ENCODE measurements around the gene SOX8.

The SOX8 gene

GRCh38 chr16:1011316-1012082, 29.9 kb downstream of the SOX8 start:
- H3K9ac ChIP-seq (ENCODE audit: low read depth, low read length), result no peak overlapping the region
- H3K4me3 ChIP-seq (ENCODE audit: low read length), result no peak overlapping the region
- no peaks in the 10 kb centered on the region for H3K36me3 ChIP-seq (ENCODE audit: insufficient read depth, low read length)
- H3K27me3 ChIP-seq (ENCODE audit: control insufficient read depth, insufficient read depth, low read length), result peaks cover 25% of the 10 kb centered on the region
- no peaks in the 10 kb centered on the region for H3K9me3 ChIP-seq (replicated peaks; ENCODE audit: low read length)
- peaks cover 8% of the 10 kb centered on the region for H3K4me1 ChIP-seq (ENCODE audit: control insufficient read depth, insufficient read depth, low read length)
- H3K4me2 ChIP-seq (ENCODE audit: low read length), result no peak overlapping the region

GRCh38 chr16:1012135-1012534, 30.6 kb downstream of the SOX8 start:
- Histone ChIP-seq H3K4me1 (ENCODE audit: control insufficient read depth, insufficient read depth, low read length) (peaks cover 8% of the 10 kb centered on the region), H3K27me3 (ENCODE audit: control insufficient read depth, insufficient read depth, low read length) (peaks cover 25% of the 10 kb centered on the region), H3K4me3 (ENCODE audit: low read length) (no peak overlapping the region), H3K4me2 (ENCODE audit: low read length) (no peak overlapping the region), H3K9me3 (replicated peaks; ENCODE audit: low read length) (no peaks in the 10 kb centered on the region), H3K36me3 (ENCODE audit: insufficient read depth, low read length) (no peaks in the 10 kb centered on the region), H3K9ac (ENCODE audit: low read depth, low read length) (no peak overlapping the region)

GRCh38 chr16:1012722-1013592, 31.4 kb downstream of the SOX8 start:
- no peak overlapping the region for H3K4me2 ChIP-seq (ENCODE audit: low read length)
- H3K9ac ChIP-seq (ENCODE audit: low read depth, low read length), result no peak overlapping the region
- H3K4me3 ChIP-seq (ENCODE audit: low read length), result no peak overlapping the region
- H3K9me3 ChIP-seq (replicated peaks; ENCODE audit: low read length), result no peaks in the 10 kb centered on the region
- H3K4me1 ChIP-seq (ENCODE audit: control insufficient read depth, insufficient read depth, low read length), result peaks cover 8% of the 10 kb centered on the region
- peaks cover 21% of the 10 kb centered on the region for H3K27me3 ChIP-seq (ENCODE audit: control insufficient read depth, insufficient read depth, low read length)
- H3K36me3 ChIP-seq (ENCODE audit: insufficient read depth, low read length), result no peaks in the 10 kb centered on the region

GRCh38 chr16:1013593-1013900, 32.0 kb downstream of the SOX8 start:
- no peak overlapping the region for H3K9ac ChIP-seq (ENCODE audit: low read depth, low read length)
- H3K4me1 ChIP-seq (ENCODE audit: control insufficient read depth, insufficient read depth, low read length), result peaks cover 8% of the 10 kb centered on the region
- H3K4me3 ChIP-seq (ENCODE audit: low read length), result no peak overlapping the region
- no peaks in the 10 kb centered on the region for H3K9me3 ChIP-seq (replicated peaks; ENCODE audit: low read length)
- H3K36me3 ChIP-seq (ENCODE audit: insufficient read depth, low read length), result no peaks in the 10 kb centered on the region
- peaks cover 16% of the 10 kb centered on the region for H3K27me3 ChIP-seq (ENCODE audit: control insufficient read depth, insufficient read depth, low read length)
- no peak overlapping the region for H3K4me2 ChIP-seq (ENCODE audit: low read length)

- H3K27me3 ChIP-seq (ENCODE audit: control insufficient read depth, insufficient read depth, low read length), result peaks cover 14% of the 10 kb centered on the region
- no peaks in the 10 kb centered on the region for H3K36me3 ChIP-seq (ENCODE audit: insufficient read depth, low read length)
- H3K9ac ChIP-seq (ENCODE audit: low read depth, low read length), result no peak overlapping the region
- H3K4me1 ChIP-seq (ENCODE audit: control insufficient read depth, insufficient read depth, low read length), result peaks cover 13% of the 10 kb centered on the region
- H3K4me3 ChIP-seq (ENCODE audit: low read length), result no peak overlapping the region
- no peak overlapping the region for H3K4me2 ChIP-seq (ENCODE audit: low read length)
- H3K9me3 ChIP-seq (replicated peaks; ENCODE audit: low read length), result no peaks in the 10 kb centered on the region
Measured at GRCh38 chr16:1014221-1014620, 32.7 kb downstream of the SOX8 start.

- Histone ChIP-seq H3K4me1 (ENCODE audit: control insufficient read depth, insufficient read depth, low read length) (peaks cover 20% of the 10 kb centered on the region), H3K9me3 (replicated peaks; ENCODE audit: low read length) (no peaks in the 10 kb centered on the region), H3K4me2 (ENCODE audit: low read length) (no peak overlapping the region), H3K4me3 (ENCODE audit: low read length) (no peak overlapping the region), H3K36me3 (ENCODE audit: insufficient read depth, low read length) (no peaks in the 10 kb centered on the region), H3K27me3 (ENCODE audit: control insufficient read depth, insufficient read depth, low read length) (peaks cover 14% of the 10 kb centered on the region), H3K9ac (ENCODE audit: low read depth, low read length) (no peak overlapping the region)
Measured at GRCh38 chr16:1014771-1015495, 33.4 kb downstream of the SOX8 start.

- no peaks in the 10 kb centered on the region for H3K36me3 ChIP-seq (ENCODE audit: insufficient read depth, low read length)
- peaks cover 23% of the 10 kb centered on the region for H3K4me1 ChIP-seq (ENCODE audit: control insufficient read depth, insufficient read depth, low read length)
- peak overlapping the region; percentile 60 for H3K4me3 ChIP-seq (ENCODE audit: low read length)
- peak overlapping the region; percentile 43 for H3K9ac ChIP-seq (ENCODE audit: low read depth, low read length)
- peaks cover 4% of the 10 kb centered on the region for H3K27me3 ChIP-seq (ENCODE audit: control insufficient read depth, insufficient read depth, low read length)
- no peaks in the 10 kb centered on the region for H3K9me3 ChIP-seq (replicated peaks; ENCODE audit: low read length)
- H3K4me2 ChIP-seq (ENCODE audit: low read length), result peak overlapping the region; percentile 86
Measured at GRCh38 chr16:1018447-1019198, 37.1 kb downstream of the SOX8 start.

- peak overlapping the region; percentile 60 for H3K4me3 ChIP-seq (ENCODE audit: low read length)
- H3K9me3 ChIP-seq (replicated peaks; ENCODE audit: low read length), result no peaks in the 10 kb centered on the region
- H3K36me3 ChIP-seq (ENCODE audit: insufficient read depth, low read length), result no peaks in the 10 kb centered on the region
- peak overlapping the region; percentile 43 for H3K9ac ChIP-seq (ENCODE audit: low read depth, low read length)
- H3K4me2 ChIP-seq (ENCODE audit: low read length), result peak overlapping the region; percentile 86
- peaks cover 21% of the 10 kb centered on the region for H3K4me1 ChIP-seq (ENCODE audit: control insufficient read depth, insufficient read depth, low read length)
- H3K27me3 ChIP-seq (ENCODE audit: control insufficient read depth, insufficient read depth, low read length), result peaks cover 4% of the 10 kb centered on the region
Measured at GRCh38 chr16:1019231-1020090, 37.9 kb downstream of the SOX8 start.

GRCh38 chr16:1020091-1020399, 38.5 kb downstream of the SOX8 start:
- no peaks in the 10 kb centered on the region for H3K9me3 ChIP-seq (replicated peaks; ENCODE audit: low read length)
- H3K4me3 ChIP-seq (ENCODE audit: low read length), result peak overlapping the region; percentile 60
- peaks cover 15% of the 10 kb centered on the region for H3K4me1 ChIP-seq (ENCODE audit: control insufficient read depth, insufficient read depth, low read length)
- peaks cover 7% of the 10 kb centered on the region for H3K27me3 ChIP-seq (ENCODE audit: control insufficient read depth, insufficient read depth, low read length)
- no peak overlapping the region for H3K9ac ChIP-seq (ENCODE audit: low read depth, low read length)
- no peaks in the 10 kb centered on the region for H3K36me3 ChIP-seq (ENCODE audit: insufficient read depth, low read length)
- peak overlapping the region; percentile 86 for H3K4me2 ChIP-seq (ENCODE audit: low read length)

- Histone ChIP-seq H3K9me3 (replicated peaks; ENCODE audit: low read length) (no peaks in the 10 kb centered on the region), H3K4me2 (ENCODE audit: low read length) (no peak overlapping the region), H3K9ac (ENCODE audit: low read depth, low read length) (no peak overlapping the region), H3K4me3 (ENCODE audit: low read length) (no peak overlapping the region), H3K36me3 (ENCODE audit: insufficient read depth, low read length) (no peaks in the 10 kb centered on the region), H3K4me1 (ENCODE audit: control insufficient read depth, insufficient read depth, low read length) (peaks cover 15% of the 10 kb centered on the region), H3K27me3 (ENCODE audit: control insufficient read depth, insufficient read depth, low read length) (peaks cover 13% of the 10 kb centered on the region)
Measured at GRCh38 chr16:1020591-1020990, 39.0 kb downstream of the SOX8 start.
